Measurements from ENCODE around the gene HLA-DRA. TPM values are rescaled to one million over a fixed set of nuclear protein-coding genes. Genes with fewer than 3 reads are reported as not detected.

The HLA-DRA gene
- total RNA-seq, 6 experiments from 2014 or later: 21.2 to 235 (median 66.8) TPM

DNA sequence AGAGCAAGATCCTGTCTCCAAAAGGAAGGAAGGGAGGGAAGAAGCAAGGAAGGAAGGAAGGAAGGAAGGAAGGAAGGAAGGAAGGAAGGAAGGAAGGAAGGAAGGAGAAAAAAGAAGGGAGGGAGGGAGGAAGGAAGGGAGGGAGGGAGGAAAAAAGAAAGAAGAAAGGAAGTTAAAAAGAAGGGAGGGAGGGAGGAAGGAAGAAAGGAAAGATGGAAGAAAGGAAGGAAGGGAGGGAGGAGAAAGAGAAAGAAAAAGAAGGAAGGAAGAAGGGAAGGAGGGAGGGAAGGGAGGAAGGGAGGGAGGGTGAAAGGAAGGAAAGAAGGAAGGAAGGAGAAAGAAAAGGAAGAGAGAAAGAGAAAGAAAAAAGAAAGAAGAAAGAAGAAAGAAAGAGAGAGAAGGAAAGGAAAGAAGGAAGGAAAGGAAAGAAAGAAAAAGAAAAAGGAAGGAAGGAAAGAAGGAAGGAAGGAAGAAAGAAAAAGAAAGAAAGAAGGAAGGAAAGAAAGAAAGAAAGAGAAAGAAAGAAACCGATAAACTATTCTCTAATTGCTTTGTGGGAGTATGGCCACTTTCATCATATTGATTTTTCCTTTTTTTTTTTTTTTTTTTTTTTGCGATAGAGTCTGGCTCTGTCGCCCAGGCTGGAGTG, 9.5 kb downstream of the HLA-DRA start:
- H3K4me3 ChIP-seq: no peak overlapping the region
- ATAC-seq (no peak), DNase-seq (no peak)
- WGBS (ENCODE audit: insufficient coverage, low coverage, low lambda C conversion rate, missing lambda C conversion rate): 70% methylated on average over 3 of the region's 3 CpGs
- intact Hi-C loops (cut with DNase I): no loop called here
- no peaks in the 10 kb centered on the region for H3K4me1 ChIP-seq
- H3K36me3 ChIP-seq: no peaks in the 10 kb centered on the region
- H3K27ac ChIP-seq: no peak overlapping the region
- no peak for TF ChIP-seq POLR2A (IDR thresholded peaks at IDR 0.05)
- TF ChIP-seq, protein P1, sequence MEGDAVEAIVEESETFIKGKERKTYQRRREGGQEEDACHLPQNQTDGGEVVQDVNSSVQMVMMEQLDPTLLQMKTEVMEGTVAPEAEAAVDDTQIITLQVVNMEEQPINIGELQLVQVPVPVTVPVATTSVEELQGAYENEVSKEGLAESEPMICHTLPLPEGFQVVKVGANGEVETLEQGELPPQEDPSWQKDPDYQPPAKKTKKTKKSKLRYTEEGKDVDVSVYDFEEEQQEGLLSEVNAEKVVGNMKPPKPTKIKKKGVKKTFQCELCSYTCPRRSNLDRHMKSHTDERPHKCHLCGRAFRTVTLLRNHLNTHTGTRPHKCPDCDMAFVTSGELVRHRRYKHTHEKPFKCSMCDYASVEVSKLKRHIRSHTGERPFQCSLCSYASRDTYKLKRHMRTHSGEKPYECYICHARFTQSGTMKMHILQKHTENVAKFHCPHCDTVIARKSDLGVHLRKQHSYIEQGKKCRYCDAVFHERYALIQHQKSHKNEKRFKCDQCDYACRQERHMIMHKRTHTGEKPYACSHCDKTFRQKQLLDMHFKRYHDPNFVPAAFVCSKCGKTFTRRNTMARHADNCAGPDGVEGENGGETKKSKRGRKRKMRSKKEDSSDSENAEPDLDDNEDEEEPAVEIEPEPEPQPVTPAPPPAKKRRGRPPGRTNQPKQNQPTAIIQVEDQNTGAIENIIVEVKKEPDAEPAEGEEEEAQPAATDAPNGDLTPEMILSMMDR (IDR thresholded peaks at IDR 0.05): no peak
- H3K27me3 ChIP-seq: no peaks in the 10 kb centered on the region
- no peaks in the 10 kb centered on the region for H3K9me3 ChIP-seq

DNA sequence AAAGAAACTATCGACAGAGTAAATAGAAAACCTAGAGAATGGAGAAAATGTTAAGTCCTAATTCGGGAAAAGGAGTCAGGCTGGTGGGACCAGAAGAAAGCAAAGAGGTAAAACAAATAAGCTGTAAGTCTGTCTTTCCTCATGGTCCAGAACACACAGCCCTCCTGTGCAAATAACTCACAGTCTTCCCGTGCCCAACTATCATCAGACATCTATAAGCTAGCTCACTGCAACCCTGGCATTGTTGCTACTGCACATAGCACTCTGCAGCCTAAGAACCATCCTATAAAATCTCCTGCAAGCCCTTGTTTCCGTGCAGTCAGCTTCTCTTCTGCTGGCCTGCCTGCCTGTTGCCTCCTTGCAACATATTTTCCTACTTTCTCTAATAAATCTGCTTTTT, 17.4 kb downstream of the HLA-DRA start:
- H3K9me3 ChIP-seq: no peaks in the 10 kb centered on the region
- no peak for ATAC-seq
- WGBS (ENCODE audit: insufficient coverage, low coverage, low lambda C conversion rate, missing lambda C conversion rate): 41% methylated on average over 4 of the region's 4 CpGs
- TF ChIP-seq, protein P1 (IDR thresholded peaks at IDR 0.05): no peak
- TF ChIP-seq POLR2A (IDR thresholded peaks at IDR 0.05): no peak
- no peak overlapping the region for H3K27ac ChIP-seq
- H3K4me1 ChIP-seq: no peaks in the 10 kb centered on the region
- H3K4me3 ChIP-seq: no peak overlapping the region
- intact Hi-C loops (cut with DNase I): no loop called here
- DNase-seq: no peak
- H3K27me3 ChIP-seq: peaks cover 0 to 6% of the 10 kb centered on the region in 2 donors
- no peaks in the 10 kb centered on the region for H3K36me3 ChIP-seq

DNA sequence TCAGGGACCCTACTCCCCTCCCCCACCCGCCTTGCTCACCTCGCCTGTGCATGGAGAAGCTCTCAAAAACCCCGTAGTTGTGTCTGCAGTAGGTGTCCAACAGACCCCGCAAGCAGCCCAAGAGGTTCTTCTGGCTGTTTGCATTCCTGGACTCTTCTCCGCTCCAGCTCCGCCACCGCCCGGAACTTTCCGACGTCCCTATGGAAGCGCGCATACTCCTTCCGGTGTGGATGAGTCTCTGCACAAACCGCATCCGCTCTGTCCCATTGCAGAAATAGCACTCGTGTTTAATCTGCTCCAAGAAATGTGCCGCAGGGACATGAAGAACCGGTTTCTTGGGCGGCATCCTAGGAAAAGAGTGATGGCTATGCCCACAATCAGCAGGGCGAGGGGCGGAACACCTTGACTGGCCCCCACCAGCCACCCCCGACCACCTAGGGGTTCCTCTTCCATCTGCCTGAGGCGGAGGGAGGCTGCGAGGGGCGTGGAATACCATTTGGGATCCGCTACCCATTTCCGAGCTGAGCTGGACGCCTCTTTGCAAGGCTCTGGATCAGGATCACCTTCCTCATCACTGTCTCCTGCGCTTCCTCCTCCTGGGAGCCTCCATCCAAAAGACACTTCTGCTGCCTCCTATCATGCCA, 20.2 kb downstream of the HLA-DRA start:
- intact Hi-C loops (cut with DNase I): no loop called here
- ATAC-seq (no peak), DNase-seq (no peak)
- H3K27ac ChIP-seq: no peak overlapping the region
- H3K9me3 ChIP-seq: no peaks in the 10 kb centered on the region
- WGBS (ENCODE audit: insufficient coverage, low coverage, low lambda C conversion rate, missing lambda C conversion rate): 66% methylated on average over 16 of the region's 29 CpGs
- H3K4me3 ChIP-seq: no peak overlapping the region
- H3K36me3 ChIP-seq: no peaks in the 10 kb centered on the region
- peaks cover 0 to 8% of the 10 kb centered on the region in 2 donors for H3K27me3 ChIP-seq
- TF ChIP-seq POLR2A (IDR thresholded peaks at IDR 0.05): no peak
- TF ChIP-seq, protein P1 (IDR thresholded peaks at IDR 0.05): no peak
- no peaks in the 10 kb centered on the region for H3K4me1 ChIP-seq

DNA sequence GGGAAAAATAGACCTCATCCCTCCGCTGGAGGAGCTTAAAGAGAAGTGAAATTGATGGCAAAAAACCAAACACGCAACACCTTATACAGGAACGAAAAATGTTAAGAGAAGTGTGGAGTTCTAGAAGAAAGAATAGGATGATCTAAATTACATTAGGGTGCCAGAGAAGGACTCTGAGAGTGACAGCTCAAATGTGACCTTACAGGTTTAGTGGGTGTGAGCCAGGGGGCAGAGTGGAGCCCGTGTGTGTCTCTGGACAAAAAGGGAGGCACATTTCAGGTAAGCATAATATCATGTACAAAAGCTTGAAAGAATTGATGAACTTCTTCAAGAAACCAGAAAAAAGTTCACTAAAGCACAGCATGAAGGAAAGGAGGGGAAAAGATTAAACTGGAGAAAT, 20.8 kb downstream of the HLA-DRA start:
- intact Hi-C loops (cut with DNase I): no loop called here

More for the DNA sequence above, 20.8 kb downstream of the HLA-DRA start:
- Histone ChIP-seq H3K9me3 (no peaks in the 10 kb centered on the region), H3K27me3 (peaks cover 0 to 8% of the 10 kb centered on the region in 2 donors), H3K4me1 (no peaks in the 10 kb centered on the region), H3K27ac (no peak overlapping the region), H3K36me3 (no peaks in the 10 kb centered on the region), H3K4me3 (no peak overlapping the region)
- no peak for TF ChIP-seq POLR2A (IDR thresholded peaks at IDR 0.05)
- TF ChIP-seq, protein P1 (IDR thresholded peaks at IDR 0.05): no peak
- DNase-seq (no peak), ATAC-seq (no peak)
- WGBS (ENCODE audit: insufficient coverage, low coverage, low lambda C conversion rate, missing lambda C conversion rate): 46% methylated on average over 4 of the region's 4 CpGs
